ENCODE results near the gene CD300A.
"Not testable (repeated sequence)": the region's sequence is repeated elsewhere in the genome, so short reads cannot be mapped to it uniquely, and the experiment has no call there.

CD300A gene

DNA sequence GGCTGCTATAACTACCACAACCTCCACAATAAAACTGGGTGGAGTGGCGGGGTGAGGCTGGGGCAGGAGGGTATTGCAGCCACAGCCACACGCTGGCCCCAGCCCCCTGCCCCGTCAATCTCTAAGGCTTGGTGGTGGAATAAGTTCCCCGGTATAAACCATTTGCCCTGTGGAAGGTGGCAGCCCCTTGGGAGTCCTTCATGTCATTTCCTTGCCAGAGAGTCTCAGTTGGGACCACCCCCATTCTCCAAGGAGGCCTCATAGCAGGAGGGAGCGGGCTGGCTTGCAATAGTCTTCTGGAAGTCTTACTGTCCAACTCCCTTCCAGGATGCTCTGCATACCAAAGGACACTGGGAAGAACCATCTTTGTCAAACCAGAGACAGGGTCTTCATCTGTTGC lies 19.4 kb downstream of the CD300A start:
- DNase-seq = no peak

DNA sequence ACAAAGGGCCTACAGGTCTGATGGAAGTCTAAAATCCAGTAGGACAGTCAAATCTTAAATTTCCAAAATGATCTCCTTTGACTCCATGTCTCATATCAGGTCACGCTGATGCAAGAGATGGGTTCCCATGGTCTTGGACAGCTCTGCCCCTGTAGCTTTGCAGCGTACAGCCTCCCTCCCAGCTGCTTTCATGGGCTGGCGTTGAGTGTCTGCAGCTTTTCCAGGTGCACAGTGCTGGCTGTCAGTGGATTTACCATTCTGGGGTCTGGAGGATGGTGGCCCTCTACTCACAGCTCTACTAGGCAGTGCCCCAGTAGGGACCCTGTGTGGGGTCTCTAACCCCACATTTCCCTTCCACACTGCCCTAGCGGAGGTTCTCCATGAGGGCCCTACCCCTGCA lies 21.8 kb downstream of the CD300A start:
- DNase-seq = not testable (repeated sequence)

DNA sequence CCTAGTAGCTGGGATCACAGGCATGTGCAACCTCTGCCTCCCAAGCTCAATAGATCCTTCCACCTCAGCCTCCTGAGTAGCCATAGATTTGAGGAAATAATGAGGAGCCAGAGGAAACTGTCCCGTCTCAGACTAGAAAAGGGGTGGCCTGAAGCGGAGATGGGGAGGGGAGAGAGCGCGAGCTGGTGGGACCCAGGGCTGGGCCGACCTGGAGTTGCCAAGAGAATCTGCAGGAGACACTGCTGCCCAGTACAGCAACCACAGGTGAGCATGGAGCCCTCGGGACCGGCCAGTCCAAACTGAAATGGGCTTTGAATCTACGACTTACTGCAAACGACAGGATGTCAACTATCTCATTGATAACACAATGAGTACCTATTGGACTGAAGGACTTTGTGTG lies 24.3 kb downstream of the CD300A start:
- no peak for DNase-seq

GRCh38 chr17:74491626-74492025 lies 25.2 kb downstream of the CD300A start:
- DNase-seq = no peak

- DNase-seq = peak; percentile 73 to 81
Measured at GRCh38 chr17:74493331-74493833, 26.9 kb downstream of the CD300A start.

DNA sequence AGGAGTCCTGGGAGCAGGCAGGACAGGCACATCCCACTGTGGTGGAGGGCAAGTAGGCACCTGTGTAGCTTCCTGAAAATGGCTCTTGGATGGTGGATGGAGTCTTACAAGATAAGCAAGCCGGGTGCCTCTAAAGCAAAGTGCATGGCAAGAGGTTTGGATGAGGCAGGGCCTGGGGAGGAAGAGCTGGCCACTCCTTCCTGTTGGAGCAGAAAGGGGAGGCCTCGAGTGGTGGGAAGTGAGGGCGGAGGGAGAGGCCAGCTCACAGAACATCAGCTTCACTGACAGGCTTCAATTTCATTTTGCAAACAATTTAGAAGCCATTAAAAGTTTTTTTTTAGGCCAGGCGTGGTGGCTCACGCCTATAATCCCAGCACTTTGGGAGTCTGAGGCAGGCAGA lies 31.0 kb downstream of the CD300A start:
- no peak for DNase-seq

DNA sequence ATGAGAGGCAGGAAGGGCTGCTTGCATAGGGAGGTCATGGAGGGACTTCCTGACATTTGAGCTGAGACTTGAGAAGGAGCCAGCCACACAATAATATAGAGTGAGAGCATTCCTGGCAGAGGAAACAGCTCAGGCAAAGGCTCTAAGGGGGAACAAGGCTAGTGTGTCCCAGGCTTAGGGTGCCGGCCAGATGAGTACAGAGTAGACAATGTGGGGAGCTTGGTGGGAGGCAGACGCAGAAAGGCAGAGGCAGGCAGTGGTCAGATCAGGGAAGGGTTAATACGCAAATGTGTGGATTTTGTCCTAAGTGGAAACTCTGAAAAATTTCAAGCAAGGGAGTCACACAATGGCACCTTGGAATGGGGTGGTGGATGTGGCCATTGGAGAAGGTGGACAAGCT lies 33.6 kb downstream of the CD300A start:
- DNase-seq = no peak

GRCh38 chr17:74502861-74503260 lies 36.4 kb downstream of the CD300A start:
- DNase-seq = no peak

- DNase-seq = not testable (repeated sequence)
Measured at GRCh38 chr17:74503949-74504348, 37.5 kb downstream of the CD300A start.

DNA sequence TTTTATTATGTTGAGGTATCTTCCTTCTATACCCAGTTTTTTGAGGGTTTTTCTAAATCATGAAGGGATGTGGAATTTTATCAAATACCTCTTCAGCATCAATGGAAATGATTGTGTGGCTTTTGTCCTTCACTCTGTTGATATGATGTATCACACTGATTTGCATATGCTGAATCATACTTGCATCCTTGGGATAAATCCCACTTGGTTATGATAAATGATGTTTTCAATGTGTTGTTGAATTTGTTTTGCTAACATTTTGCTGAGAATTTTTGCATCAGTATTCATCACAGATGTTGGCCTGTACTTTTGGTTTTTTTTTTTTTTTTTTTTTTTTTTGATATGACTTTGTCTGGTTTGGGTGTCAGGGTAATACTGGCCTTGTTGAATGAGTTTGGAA lies 41.7 kb downstream of the CD300A start:
- no peak for DNase-seq

DNA sequence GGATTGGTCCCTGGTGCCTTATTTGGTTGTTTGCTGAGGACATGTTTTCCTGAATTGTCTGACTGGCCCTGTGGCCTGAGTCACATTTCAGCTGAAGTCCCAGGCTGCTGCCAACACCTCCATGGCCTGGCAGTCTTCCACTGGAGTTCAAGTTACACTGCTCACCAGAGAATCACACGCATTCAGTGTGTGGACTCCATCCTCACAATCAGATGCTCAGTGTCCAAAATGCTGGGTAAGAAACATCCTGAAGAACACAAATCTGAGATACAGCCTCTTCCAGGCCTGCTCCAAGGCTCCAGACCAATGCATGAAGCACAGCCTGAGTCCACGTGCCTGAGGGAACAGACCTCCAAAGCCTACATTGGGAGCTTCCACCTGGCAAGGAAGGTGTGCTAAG lies 45.6 kb downstream of the CD300A start:
- no peak for DNase-seq

DNA sequence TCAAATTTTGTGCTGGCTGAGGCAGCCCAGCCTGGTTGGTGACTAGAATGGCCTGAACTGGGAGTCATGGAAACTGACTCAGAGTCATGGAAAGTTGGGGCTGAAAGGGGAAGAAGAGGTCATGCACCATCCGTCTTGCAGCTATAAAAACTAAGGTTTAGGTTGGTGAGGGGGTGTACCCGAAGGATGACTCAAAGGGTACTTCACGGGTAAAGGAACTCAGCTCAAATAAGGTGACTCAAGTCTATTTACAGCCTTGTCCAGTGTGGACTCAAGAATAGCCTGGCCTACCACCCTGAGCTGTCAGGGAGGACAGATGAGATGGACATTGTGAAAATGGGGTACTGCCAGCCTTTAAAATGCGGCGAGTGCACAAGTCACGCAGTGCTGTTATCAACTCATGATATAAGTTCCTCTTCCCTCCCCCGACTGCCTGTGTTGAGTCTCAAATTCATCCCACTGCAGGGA lies 46.2 kb downstream of the CD300A start:
- DNase-seq = peak; percentile 52 to 66

DNA sequence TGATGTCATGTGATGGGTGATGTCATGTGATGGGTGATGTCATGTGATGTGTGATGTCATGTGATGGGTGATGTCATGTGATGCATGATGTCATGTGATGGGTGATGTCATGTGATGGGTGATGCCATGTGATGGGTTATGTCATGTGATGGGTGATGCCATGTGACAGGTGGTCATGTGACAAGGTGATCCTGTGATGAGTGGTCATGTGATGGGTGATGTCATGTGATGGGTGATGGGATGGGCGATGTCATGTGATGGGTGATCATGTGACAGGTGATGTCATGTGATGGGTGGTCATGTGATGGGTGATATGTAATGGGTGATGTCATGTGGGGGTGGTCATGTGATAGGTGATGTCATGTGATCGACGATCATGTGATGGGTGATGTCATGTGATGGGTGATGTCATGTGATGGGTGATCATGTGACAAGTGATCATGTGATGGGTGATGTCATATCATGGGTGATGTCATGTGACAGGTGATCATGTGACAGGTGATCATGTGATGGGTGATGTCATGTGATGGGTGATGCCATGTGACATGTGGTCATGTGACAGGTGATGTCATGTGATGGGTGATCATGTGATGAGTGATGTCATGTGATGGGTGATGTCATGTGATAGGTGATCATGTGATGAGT lies 47.7 kb downstream of the CD300A start:
- DNase-seq = peak; percentile 32 to 46

DNA sequence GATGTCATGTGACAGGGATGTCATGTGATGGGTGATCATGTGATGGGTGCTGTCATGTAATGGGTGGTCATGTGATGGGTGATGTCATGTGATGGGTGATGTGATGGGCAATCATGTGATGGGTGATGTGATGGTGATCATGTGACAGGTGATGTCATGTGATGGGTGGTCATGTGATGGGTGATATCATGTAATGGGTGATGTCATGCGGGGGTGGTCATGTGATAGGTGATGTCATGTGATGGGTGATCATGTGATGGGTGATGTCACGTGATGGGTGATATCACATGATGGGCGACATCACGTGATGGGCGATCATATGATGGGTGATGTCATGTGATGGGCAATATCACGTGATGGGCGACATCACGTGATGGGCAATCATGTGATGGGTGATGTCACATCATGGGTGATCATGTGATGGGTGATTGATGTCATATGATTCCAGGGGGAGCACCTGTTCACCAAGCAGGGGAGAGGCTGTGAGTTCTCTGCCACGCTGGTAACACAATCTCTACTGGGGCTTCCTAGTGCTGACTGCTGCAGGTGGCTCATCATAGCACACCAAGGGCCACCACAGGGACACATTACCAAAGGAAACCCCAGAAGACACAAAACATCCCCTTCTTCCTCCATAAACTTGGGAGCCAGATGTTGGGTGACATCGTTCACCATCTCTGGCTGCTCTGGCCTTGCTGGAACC lies 48.3 kb downstream of the CD300A start:
- no peak for DNase-seq

- no peak for DNase-seq
Measured at GRCh38 chr17:74515941-74516340, 49.5 kb downstream of the CD300A start.

GRCh38 chr17:74516561-74517328 lies 50.3 kb downstream of the CD300A start:
- no peak for DNase-seq

GRCh38 chr17:74518413-74518981 lies 52.1 kb downstream of the CD300A start:
- not testable (repeated sequence) for DNase-seq

GRCh38 chr17:74520016-74520434 lies 53.6 kb downstream of the CD300A start:
- peak in 1 of 2 experiments; percentile 18 for DNase-seq

- no peak for DNase-seq
Measured at GRCh38 chr17:74520790-74521480, 54.5 kb downstream of the CD300A start.

DNA sequence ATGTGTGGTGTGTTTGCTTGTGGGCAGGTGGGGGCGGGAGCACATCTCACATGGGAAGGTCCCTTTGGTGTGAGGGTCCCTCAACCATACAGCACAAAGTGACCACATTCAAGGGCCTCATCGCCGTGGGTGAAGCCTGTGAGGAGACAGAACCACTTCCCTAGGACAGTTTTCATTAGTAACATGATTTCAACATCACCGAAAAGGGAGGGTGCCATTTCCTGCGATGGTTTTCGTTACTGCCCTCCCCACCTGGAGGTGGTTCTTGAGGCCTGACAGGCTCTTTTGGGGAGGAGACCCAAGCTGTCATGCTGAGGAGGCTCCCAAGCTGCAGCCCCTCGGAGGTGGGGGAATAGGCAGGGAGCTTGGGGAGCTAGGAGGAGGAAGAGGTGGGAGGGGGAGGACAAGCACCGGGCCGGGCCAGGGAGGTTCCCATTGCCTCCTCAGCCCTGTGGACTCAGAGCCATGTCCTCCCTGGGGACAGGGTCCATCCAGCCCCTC lies 55.3 kb downstream of the CD300A start:
- no peak for DNase-seq

DNA sequence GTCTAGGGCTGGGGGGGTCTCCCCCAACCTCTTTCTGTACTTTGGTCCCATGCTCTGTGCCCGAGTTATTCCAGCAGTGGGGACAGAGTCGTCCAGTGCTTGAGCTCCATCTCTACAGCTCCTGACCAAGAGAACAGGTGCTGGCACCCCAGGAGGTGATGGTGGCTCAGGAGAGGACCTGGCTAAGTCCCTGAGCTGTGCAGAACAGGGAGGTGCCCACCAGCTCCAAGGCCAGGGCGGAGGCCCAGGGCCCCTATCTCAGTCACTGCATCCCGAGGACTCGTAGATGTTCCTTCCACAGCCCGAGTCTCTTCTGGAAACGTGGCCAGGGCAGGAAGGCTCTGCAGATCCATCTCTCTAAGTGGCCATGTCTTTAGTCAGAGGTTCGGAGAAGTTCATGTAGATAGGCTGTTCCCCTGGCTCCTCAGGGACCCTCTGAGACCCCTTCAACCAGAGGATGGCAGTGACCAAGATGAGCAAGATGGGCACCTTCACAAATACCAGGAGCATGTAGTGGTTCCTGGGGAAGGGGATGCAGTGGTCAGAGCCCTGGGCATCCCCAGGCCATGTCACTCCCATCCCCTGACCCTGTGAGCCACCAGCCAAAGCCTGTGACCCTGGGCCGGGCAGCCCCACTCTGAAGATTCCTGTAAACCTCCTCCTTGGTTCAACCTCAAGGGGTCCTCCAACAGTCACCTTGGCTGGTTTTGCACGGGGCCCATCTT lies 56.1 kb downstream of the CD300A start:
- DNase-seq = no peak

DNA sequence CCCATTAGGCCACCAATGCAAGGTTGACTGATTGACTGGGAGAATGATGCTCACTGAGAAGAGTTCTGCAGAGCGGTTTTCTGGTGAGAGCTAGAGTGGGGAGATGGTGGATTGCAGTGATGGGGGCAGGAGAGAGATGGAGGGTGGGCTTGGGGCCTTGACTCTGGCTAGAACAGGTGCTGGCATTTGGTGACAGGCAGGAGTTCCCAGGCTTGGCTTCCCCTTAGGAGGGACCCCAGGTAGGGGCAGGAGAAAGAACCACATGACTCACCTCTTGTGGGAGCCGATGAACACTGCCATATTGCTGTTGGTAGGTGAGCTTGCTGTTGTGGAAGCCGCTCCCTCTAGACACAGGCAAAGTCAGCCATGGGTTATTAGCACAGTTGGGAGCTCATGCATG lies 56.9 kb downstream of the CD300A start:
- no peak for DNase-seq
